ENCODE data around the gene VSIG1.

The VSIG1 gene

DNA sequence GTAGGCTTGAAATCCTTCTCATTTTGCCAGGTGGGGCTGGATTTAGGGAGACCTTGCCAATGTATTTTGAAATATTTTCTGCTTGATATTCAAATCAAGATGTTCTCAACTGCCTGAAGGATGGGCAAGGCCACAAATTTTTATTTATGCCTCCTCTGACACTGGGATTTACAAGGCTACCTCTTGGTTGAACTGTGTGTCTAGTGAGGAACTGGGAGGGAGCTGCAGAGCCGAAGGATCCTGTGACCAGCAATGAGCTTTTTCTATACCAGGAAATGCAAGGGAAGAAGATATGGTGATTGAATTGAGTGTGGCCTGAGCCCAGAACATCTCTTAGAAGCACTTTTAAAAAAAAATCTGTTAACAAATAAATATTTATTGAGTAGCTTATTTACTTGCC lies 14.9 kb downstream of the VSIG1 start:
- no peak for TF ChIP-seq Cebpa-rat (IDR thresholded peaks at IDR 0.05)
- Histone ChIP-seq H3K9me3 (no peaks in the 10 kb centered on the region), H3K27ac (no peak overlapping the region), H4K20me1 (0 out of 2 replicates have a peak, but pooled peaks cover 7% of the 10 kb centered on the region), H3K27me3 (peaks cover 97% of the 10 kb centered on the region), H3K4me3 (no peak overlapping the region), H3K4me2 (no peak overlapping the region), H3K9ac (no peak overlapping the region), H3K4me1 (no peaks in the 10 kb centered on the region), H3K36me3 (no peaks in the 10 kb centered on the region)

DNA sequence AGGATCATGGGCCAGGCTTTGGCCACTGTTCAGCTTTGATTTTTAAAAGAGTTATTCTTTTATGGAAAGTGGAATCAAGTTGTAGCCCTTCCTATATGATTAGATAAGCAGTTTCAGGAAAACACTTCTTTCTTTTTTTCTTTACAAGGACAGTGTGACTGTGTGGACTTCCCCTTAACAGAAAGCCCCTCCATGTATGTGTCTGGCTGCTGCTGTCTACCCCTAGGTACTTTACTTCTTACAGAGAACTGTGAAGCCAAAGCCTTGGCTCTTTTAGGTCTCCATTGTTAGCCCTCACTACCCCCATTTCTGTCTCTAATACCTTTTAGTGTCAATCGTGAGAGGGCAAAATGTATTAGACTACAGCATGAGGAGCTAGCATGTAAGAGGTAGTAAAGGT lies 19.1 kb downstream of the VSIG1 start:
- TF ChIP-seq Cebpa-rat (IDR thresholded peaks at IDR 0.05): no peak
- Histone ChIP-seq H3K4me2 (no peak overlapping the region), H3K4me1 (no peaks in the 10 kb centered on the region), H3K9ac (no peak overlapping the region), H3K9me3 (no peaks in the 10 kb centered on the region), H4K20me1 (peaks cover 14% of the 10 kb centered on the region; the same call in 1 of the 2 replicates), H3K27me3 (peaks cover 98% of the 10 kb centered on the region), H3K36me3 (no peaks in the 10 kb centered on the region), H3K4me3 (no peak overlapping the region), H3K27ac (no peak overlapping the region)

DNA sequence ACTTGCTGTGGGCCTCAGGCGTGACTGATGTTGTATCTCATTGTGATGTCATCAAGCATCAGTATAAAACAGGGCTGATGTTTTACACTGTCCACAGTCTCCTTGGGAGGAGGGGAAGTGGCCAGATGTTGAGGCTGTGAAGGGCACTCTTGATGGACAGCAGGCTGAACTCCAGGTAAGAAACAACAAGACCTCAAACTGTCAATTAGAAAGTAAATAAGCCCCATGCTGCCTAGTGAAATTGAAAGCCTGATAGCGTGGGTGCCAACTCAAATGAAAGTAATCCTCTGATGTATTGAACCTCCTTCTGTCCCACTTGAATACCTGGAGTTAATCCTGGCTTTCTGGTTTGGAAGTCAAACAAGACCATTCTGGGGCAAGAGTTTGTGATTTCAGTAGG lies 19.7 kb downstream of the VSIG1 start:
- Histone ChIP-seq H3K4me1 (no peaks in the 10 kb centered on the region), H3K4me2 (no peak overlapping the region)

DNA sequence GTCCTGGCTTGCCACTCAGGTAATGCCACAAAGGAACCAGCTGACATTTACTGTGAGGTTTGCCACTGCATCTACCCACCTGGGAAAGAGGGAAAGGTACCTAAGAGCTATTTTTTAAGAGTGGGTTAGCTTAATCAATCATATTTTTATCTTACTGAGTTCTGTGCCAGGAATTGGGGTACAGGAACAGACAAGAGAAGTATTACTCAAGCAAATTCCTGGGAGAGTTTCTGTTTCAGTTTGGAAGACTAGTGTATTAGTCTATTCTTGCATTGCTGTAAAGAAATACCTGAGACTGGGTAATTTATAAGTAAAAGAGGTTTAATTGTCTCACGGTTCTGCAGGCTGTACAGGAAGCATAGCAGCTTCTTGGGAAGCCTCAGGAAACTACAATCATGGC lies 23.3 kb downstream of the VSIG1 start:
- no peaks in the 10 kb centered on the region for H3K4me1 ChIP-seq
- no peak overlapping the region for H3K9ac ChIP-seq

More for the DNA sequence above, 19.7 kb downstream of the VSIG1 start:
- Histone ChIP-seq H3K9me3 (no peaks in the 10 kb centered on the region), H3K27me3 (peaks cover 98% of the 10 kb centered on the region), H3K27ac (no peak overlapping the region), H3K9ac (no peak overlapping the region), H4K20me1 (peaks cover 16% of the 10 kb centered on the region; the same call in 1 of the 2 replicates), H3K36me3 (no peaks in the 10 kb centered on the region), H3K4me3 (no peak overlapping the region)
- no peak for TF ChIP-seq Cebpa-rat (IDR thresholded peaks at IDR 0.05)

DNA sequence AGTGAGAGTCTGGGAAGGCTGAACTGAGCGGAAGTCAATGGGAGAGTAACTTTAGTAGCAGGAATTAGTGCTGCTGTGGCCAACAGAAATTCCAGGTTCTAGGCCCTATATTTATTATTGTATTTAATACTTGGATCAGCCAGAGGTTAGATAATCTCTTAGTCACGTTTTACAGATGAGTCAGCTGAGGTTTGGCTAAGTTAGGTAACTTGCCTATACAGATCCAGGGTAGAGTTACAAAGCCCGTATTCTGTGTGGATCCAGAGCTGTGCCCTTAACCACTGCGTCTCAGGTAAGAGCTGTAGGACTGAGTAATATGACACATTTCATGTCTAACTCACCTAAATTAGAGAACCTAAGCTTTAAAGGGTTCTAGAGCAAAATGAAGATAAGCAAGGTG lies 26.0 kb downstream of the VSIG1 start:
- no peak overlapping the region for H3K4me2 ChIP-seq
- H4K20me1 ChIP-seq: peaks cover 23% of the 10 kb centered on the region; the same call in 1 of the 2 replicates
- H3K9ac ChIP-seq: no peak overlapping the region
- TF ChIP-seq Cebpa-rat (IDR thresholded peaks at IDR 0.05): no peak
- no peaks in the 10 kb centered on the region for H3K9me3 ChIP-seq
- peaks cover 97% of the 10 kb centered on the region for H3K27me3 ChIP-seq
- H3K27ac ChIP-seq: no peak overlapping the region
- no peak overlapping the region for H3K4me3 ChIP-seq
- H3K4me1 ChIP-seq: no peaks in the 10 kb centered on the region
- no peaks in the 10 kb centered on the region for H3K36me3 ChIP-seq

More for the DNA sequence above, 23.3 kb downstream of the VSIG1 start:
- Histone ChIP-seq H3K9me3 (no peaks in the 10 kb centered on the region), H3K4me2 (no peak overlapping the region), H3K4me3 (no peak overlapping the region), H3K36me3 (no peaks in the 10 kb centered on the region), H3K27me3 (peaks cover 96% of the 10 kb centered on the region), H4K20me1 (peaks cover 17% of the 10 kb centered on the region; the same call in 1 of the 2 replicates), H3K27ac (no peak overlapping the region)
- TF ChIP-seq Cebpa-rat (IDR thresholded peaks at IDR 0.05): no peak

DNA sequence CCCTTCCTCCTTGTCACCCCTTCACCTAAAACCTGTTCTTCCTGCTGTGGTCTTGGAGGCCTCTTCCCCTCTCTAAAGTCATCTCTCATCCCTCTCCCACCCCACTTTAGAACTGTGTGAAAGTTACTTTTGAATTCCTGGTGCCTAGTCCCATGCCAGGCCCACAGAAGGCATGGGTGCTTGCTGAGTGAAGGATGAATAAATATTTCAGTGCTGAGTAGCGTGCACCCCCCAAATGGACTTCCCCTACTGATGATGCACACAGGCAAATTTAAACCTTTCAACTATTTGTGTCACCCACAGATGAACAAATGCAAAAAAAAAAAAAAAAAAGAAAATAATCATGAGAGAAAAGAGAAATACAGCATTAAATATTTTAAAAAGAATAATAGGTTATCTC lies 26.7 kb downstream of the VSIG1 start:
- Histone ChIP-seq H3K27me3 (peaks cover 96% of the 10 kb centered on the region), H3K4me2 (no peak overlapping the region), H3K27ac (no peak overlapping the region), H3K9me3 (no peaks in the 10 kb centered on the region), H4K20me1 (peaks cover 23% of the 10 kb centered on the region; the same call in 1 of the 2 replicates), H3K4me1 (no peaks in the 10 kb centered on the region), H3K36me3 (no peaks in the 10 kb centered on the region), H3K9ac (no peak overlapping the region), H3K4me3 (no peak overlapping the region)
- no peak for TF ChIP-seq Cebpa-rat (IDR thresholded peaks at IDR 0.05)

DNA sequence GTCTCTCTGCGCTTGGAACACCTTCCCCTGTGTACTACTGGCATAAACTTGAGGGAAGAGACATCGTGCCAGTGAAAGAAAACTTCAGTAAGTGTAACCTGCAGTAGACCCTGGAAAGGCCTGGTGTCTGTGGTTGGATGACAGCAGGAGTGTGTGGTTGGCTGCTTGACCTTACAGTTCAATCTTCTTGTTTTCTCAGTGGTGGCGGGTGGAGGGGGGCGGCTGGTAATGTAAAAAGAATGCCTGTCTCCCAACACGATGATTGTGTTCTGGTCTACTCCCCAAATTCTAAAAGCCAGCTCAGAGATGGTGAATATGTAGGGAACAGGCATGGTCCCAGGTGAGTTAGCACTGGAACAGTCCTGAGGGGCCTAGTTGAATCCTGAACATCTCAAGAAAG lies 27.9 kb downstream of the VSIG1 start:
- Histone ChIP-seq H3K4me1 (no peaks in the 10 kb centered on the region), H3K9ac (no peak overlapping the region), H3K36me3 (no peaks in the 10 kb centered on the region), H4K20me1 (peaks cover 23% of the 10 kb centered on the region; the same call in 1 of the 2 replicates), H3K27me3 (peaks cover 96% of the 10 kb centered on the region), H3K27ac (no peak overlapping the region), H3K4me2 (no peak overlapping the region), H3K9me3 (no peaks in the 10 kb centered on the region), H3K4me3 (no peak overlapping the region)
- no peak for TF ChIP-seq Cebpa-rat (IDR thresholded peaks at IDR 0.05)

DNA sequence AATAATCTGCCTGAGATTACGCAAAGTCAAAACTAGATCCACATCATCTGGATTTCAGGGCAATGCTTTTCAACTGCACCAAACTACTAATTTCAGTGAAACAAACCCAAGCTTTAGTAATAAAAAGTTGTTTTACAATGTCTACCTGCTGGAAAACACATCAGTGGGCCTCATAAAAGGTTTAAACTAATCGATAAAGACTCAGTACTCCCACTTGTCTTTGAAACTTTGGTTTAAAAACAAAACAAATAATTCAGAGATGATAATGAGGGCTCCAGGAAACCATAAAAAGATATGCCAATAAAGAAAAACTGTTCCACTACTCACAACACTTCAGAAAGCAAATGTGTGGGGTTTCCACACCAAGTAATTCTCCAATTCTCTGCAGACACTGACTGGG lies 36.2 kb downstream of the VSIG1 start:
- Histone ChIP-seq H3K27me3 (peaks cover 87% of the 10 kb centered on the region), H3K9ac (no peak overlapping the region), H3K4me1 (no peaks in the 10 kb centered on the region), H3K9me3 (no peaks in the 10 kb centered on the region), H3K36me3 (peaks cover 7% of the 10 kb centered on the region; the same call in 1 of the 2 replicates), H4K20me1 (peaks cover 8% of the 10 kb centered on the region; the same call in 1 of the 2 replicates), H3K4me2 (no peak overlapping the region), H3K27ac (no peak overlapping the region), H3K4me3 (no peak overlapping the region)
- no peak for TF ChIP-seq Cebpa-rat (IDR thresholded peaks at IDR 0.05)

DNA sequence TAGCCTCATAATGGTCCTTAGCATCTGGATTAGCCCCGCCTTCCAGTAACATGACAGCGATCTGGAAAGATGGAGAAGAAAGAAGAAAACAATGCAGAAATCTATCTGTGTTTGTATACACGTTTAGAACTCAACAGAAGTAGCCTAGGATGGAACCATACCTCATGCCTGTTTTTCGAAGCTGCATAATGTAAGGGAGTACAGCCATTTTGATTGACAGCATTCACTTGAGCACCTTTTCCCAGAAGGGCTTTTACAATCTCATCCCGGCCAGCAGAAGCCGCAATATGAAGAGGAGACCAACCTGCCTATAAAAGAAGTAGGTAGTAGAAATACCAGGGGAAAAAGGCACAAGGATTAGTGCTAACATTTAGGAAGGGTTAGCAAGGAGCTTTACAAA lies 42.9 kb downstream of the VSIG1 start:
- Histone ChIP-seq H3K4me2 (no peak overlapping the region), H4K20me1 (peaks cover 8% of the 10 kb centered on the region; the same call in 1 of the 2 replicates), H3K9me3 (no peaks in the 10 kb centered on the region), H3K4me3 (no peak overlapping the region), H3K9ac (no peak overlapping the region), H3K27me3 (peaks cover 68% of the 10 kb centered on the region), H3K27ac (no peak overlapping the region), H3K36me3 (peaks cover 18% of the 10 kb centered on the region), H3K4me1 (peaks cover 11% of the 10 kb centered on the region)
- TF ChIP-seq Cebpa-rat (IDR thresholded peaks at IDR 0.05): no peak

DNA sequence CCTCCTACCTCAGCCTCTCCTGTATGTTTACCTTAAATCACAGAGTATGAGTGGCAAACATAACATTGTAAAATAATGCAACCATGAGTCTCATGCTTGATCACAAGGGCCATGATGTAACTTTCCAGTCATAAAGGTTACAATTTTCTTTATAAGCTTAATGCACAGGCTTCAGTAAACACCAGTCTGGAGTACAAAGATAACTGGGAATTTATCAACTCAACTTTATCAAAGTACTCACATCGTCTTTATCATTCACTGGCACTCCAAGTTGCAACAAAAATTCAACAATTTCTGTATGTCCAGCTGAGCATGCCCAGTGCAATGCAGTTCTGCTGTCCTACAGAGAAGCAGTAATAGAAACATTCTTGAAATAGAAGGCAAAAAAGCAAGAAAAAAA lies 43.6 kb downstream of the VSIG1 start:
- Histone ChIP-seq H4K20me1 (peaks cover 1% of the 10 kb centered on the region; the same call in 1 of the 2 replicates), H3K9ac (no peak overlapping the region), H3K27ac (no peak overlapping the region), H3K4me1 (peaks cover 11% of the 10 kb centered on the region), H3K9me3 (no peaks in the 10 kb centered on the region), H3K4me2 (no peak overlapping the region), H3K36me3 (peaks cover 18% of the 10 kb centered on the region), H3K27me3 (peaks cover 61% of the 10 kb centered on the region), H3K4me3 (no peak overlapping the region)
- no peak for TF ChIP-seq Cebpa-rat (IDR thresholded peaks at IDR 0.05)
